GM12878 (cell line): ENCODE measurements around the gene SIT1. TPM values are rescaled to one million over a fixed set of nuclear protein-coding genes. Genes with fewer than 3 reads are reported as not detected.

ENCODE experiments used
- BCL11A ChIP-seq: IDR thresholded peaks from 2 replicates; pipeline ENCODE4 v1.6.1; 2011; ENCODE audit warnings: low read depth, low read length
- BHLHE40 ChIP-seq, 2 experiments: fragments of 450-650 bp in 1 of 2; IDR thresholded peaks; 2 replicates each; pipeline ENCODE4 v1.6.1; 2011 to 2017; ENCODE audit warnings: low read depth in 2 of 2, borderline replicate concordance in 1 of 2, improper control_type of control experiment in 1 of 2, low read length in 1 of 2, mild to moderate bottlenecking in 1 of 2
- BMI1 ChIP-seq: fragments of 450-650 bp; IDR thresholded peaks from 2 replicates; pipeline ENCODE4 v1.6.1; 2016; ENCODE audit warnings: mild to moderate bottlenecking, moderate library complexity, borderline replicate concordance
- CREB1 ChIP-seq: IDR thresholded peaks from 2 replicates; pipeline ENCODE4 v1.6.1; 2012; ENCODE audit warnings: low read depth, mild to moderate bottlenecking, inconsistent platforms
- HDGF ChIP-seq: fragments of 450-650 bp; IDR thresholded peaks from 2 replicates; pipeline ENCODE4 v1.6.1; 2016; ENCODE audit warnings: antibody characterized with exemption
- KLF5 ChIP-seq: fragments of 450-650 bp; IDR thresholded peaks from 2 replicates; pipeline ENCODE4 v1.6.1; 2014; ENCODE audit warnings: mild to moderate bottlenecking; ENCODE audit not compliant: partially characterized antibody
- NFYB ChIP-seq: IDR thresholded peaks from 2 replicates; pipeline ENCODE4 v1.6.1; 2011; ENCODE audit warnings: low read depth, mild to moderate bottlenecking, low read length, improper control_type of control experiment, moderate library complexity; ENCODE audit not compliant: insufficient read depth
- NR2C1 ChIP-seq: fragments of 450-650 bp; IDR thresholded peaks from 2 replicates; pipeline ENCODE4 v1.6.1; 2017; ENCODE audit warnings: antibody characterized with exemption, mild to moderate bottlenecking, moderate library complexity
- PAX5 ChIP-seq: IDR thresholded peaks from 2 replicates; pipeline ENCODE4 v1.6.1; 2011; ENCODE audit warnings: low read depth, low read length, borderline replicate concordance
- PBX3 ChIP-seq: IDR thresholded peaks from 2 replicates; pipeline ENCODE4 v1.6.1; 2011; ENCODE audit warnings: mild to moderate bottlenecking, low read depth, low read length, moderate library complexity; ENCODE audit not compliant: insufficient replicate concordance
- POLR2A ChIP-seq: IDR thresholded peaks from 2 replicates; pipeline ENCODE4 v1.6.1; 2011; ENCODE audit warnings: low read depth, mild to moderate bottlenecking, low read length
- POU2F2 ChIP-seq: IDR thresholded peaks from 3 replicates; pipeline ENCODE4 v1.6.1; 2011; ENCODE audit warnings: low read depth, mild to moderate bottlenecking, low read length, borderline replicate concordance
- RAD21 ChIP-seq: IDR thresholded peaks from 2 replicates; pipeline ENCODE4 v1.6.1; 2011; ENCODE audit warnings: mild to moderate bottlenecking, low read depth, low read length, moderate library complexity; ENCODE audit not compliant: insufficient read depth
- RELA ChIP-seq: fragments of 450-650 bp; IDR thresholded peaks from 2 replicates; pipeline ENCODE4 v1.8.0; 2014; ENCODE audit warnings: borderline replicate concordance; ENCODE audit not compliant: partially characterized antibody
- SMAD1 ChIP-seq: fragments of 450-650 bp; IDR thresholded peaks from 2 replicates; pipeline ENCODE4 v1.6.1; 2018; ENCODE audit warnings: mild to moderate bottlenecking, low read depth; ENCODE audit not compliant: partially characterized antibody
- SMARCA5 ChIP-seq: fragments of 450-650 bp; IDR thresholded peaks from 2 replicates; pipeline ENCODE4 v1.6.1; 2017; ENCODE audit warnings: mild to moderate bottlenecking
- SMC3 ChIP-seq: IDR thresholded peaks from 2 replicates; pipeline ENCODE4 v1.6.1; 2011; ENCODE audit warnings: low read length, improper control_type of control experiment, borderline replicate concordance
- SP1 ChIP-seq: IDR thresholded peaks from one replicate; pipeline ENCODE4 v1.6.1; 2011; ENCODE audit warnings: low read depth, low read length
- SREBF2 ChIP-seq: IDR thresholded peaks from 2 replicates; pipeline ENCODE4 v1.6.1; 2012; ENCODE audit warnings: mild to moderate bottlenecking, low read length
- SUPT20H ChIP-seq: IDR thresholded peaks from 2 replicates; pipeline ENCODE4 v1.6.1; 2011; ENCODE audit warnings: low read depth, mild to moderate bottlenecking, low read length, moderate library complexity, borderline replicate concordance; ENCODE audit not compliant: control insufficient read depth
- TBL1XR1 ChIP-seq: IDR thresholded peaks from 2 replicates; pipeline ENCODE4 v1.6.1; 2012; ENCODE audit warnings: low read depth, low read length, improper control_type of control experiment
- TCF3 ChIP-seq: IDR thresholded peaks from 2 replicates; pipeline ENCODE4 v1.6.1; 2012; ENCODE audit warnings: low read depth, mild to moderate bottlenecking, low read length, borderline replicate concordance; ENCODE audit not compliant: insufficient read depth
- WRNIP1 ChIP-seq: IDR thresholded peaks from 2 replicates; pipeline ENCODE4 v1.6.1; 2011; ENCODE audit warnings: low read depth, low read length, improper control_type of control experiment, borderline replicate concordance
- ZBED1 ChIP-seq: IDR thresholded peaks from 2 replicates; pipeline ENCODE4 v1.6.1; 2016; ENCODE audit warnings: borderline replicate concordance
- ZNF274 ChIP-seq: IDR thresholded peaks from one replicate; pipeline ENCODE4 v1.8.0; 2011; ENCODE audit not compliant: insufficient read length, insufficient read depth
- ZNF384 ChIP-seq: IDR thresholded peaks from 2 replicates; pipeline ENCODE4 v1.6.1; 2012; ENCODE audit warnings: low read depth, mild to moderate bottlenecking, low read length, improper control_type of control experiment, borderline replicate concordance
- polyA plus RNA-seq, 11 experiments: library from polyadenylated mRNA; depleted of rRNA in 4 of 11; unstranded in 6 of 11; stranded (reverse) in 5 of 11; fragments of >200 nt; fragmentation: Nextera tagmentation in 4 of 11; fragmentation: Illumina TruSeq in 1 of 11; extraction: Ambion mirVana in 4 of 11; extraction: Trizol in 1 of 11; gene quantifications; 1 replicate in 1 of 11; 2 replicates in 10 of 11; pipeline versions ENCODE4 v1.2.1 to v1.2.3, GENCODE V29; 2011 to 2016; ENCODE audit warnings: inconsistent platforms in 2 of 11, missing spikeins in 2 of 11, low read depth in 1 of 11
- total RNA-seq, 4 experiments: library from RNA; depleted of rRNA in 3 of 4; stranded (reverse); fragments of >200 nt in 3 of 4; fragmentation: Illumina TruSeq in 1 of 4; extraction: Trizol in 1 of 4; gene quantifications; 2 replicates each; pipeline versions ENCODE4 v1.2.1 to v1.2.3, GENCODE V29; 2013 to 2021
- TF ChIP-seq, protein P1 (sequence below): fragments of 450-650 bp; conservative IDR thresholded peaks from 2 replicates; pipeline ENCODE4 v1.6.1; 2017; ENCODE audit warnings: mild to moderate bottlenecking, moderate library complexity
- TF ChIP-seq, protein P2 (sequence below): fragments of 450-650 bp; IDR thresholded peaks from 2 replicates; pipeline ENCODE4 v1.6.1; 2017; ENCODE audit warnings: mild to moderate bottlenecking

The SIT1 gene
- total and polyA plus RNA-seq, 10 of the 15 experiments (the other 5 are each of a cell fraction or from before 2014, with no cell fraction given), result 0.97 to 137 (median 59.7) TPM

DNA sequence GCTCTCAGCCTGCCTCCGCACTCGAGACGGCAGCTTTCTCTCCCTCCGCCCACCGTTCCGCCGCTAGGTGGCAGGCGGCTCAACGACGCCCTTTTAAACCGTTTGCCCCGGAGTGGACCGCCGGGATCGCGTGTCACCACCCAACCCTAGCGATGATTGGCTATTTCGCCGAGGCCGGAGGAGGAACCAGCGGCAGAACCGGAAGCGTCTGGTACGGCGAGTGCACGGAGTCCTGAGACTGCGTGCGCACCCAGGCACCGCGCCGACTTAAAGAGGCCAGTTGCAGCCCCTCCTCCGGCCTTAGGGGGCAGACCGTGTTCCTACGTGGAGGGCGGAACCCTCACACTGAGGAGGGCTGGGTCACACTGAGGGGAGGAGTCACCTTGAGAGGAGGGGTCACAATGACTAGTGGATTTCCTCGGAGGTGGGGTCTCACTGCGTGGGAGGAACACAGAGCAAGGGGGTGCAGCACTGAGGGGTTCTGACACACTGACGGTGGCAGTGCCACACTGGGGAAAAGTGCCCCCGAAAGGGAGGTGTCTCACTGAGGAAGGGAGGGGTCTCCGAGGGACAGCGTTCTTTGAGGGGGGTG, 46.6 kb downstream of the SIT1 start (continued):
- peak; percentile 44 for TF ChIP-seq RELA
- TF ChIP-seq SMARCA5, result peak; percentile 68; the same call in 1 of the 2 replicates
- no peak for TF ChIP-seq TCF3
- TF ChIP-seq, protein P1, sequence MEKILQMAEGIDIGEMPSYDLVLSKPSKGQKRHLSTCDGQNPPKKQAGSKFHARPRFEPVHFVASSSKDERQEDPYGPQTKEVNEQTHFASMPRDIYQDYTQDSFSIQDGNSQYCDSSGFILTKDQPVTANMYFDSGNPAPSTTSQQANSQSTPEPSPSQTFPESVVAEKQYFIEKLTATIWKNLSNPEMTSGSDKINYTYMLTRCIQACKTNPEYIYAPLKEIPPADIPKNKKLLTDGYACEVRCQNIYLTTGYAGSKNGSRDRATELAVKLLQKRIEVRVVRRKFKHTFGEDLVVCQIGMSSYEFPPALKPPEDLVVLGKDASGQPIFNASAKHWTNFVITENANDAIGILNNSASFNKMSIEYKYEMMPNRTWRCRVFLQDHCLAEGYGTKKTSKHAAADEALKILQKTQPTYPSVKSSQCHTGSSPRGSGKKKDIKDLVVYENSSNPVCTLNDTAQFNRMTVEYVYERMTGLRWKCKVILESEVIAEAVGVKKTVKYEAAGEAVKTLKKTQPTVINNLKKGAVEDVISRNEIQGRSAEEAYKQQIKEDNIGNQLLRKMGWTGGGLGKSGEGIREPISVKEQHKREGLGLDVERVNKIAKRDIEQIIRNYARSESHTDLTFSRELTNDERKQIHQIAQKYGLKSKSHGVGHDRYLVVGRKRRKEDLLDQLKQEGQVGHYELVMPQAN, result 0 out of 2 replicates have a peak, but pooled peaks have one; percentile 22
- TF ChIP-seq PBX3, result peak; percentile 7
- TF ChIP-seq ZBED1, result no peak
- peak; percentile 76 for TF ChIP-seq RAD21
- TF ChIP-seq POLR2A, result peak; percentile 81
- TF ChIP-seq ZNF384, result no peak
- TF ChIP-seq NFYB, result peak; percentile 75
- peak; percentile 24; the same call in 1 of the 3 replicates for TF ChIP-seq POU2F2
- no peak for TF ChIP-seq WRNIP1
- TF ChIP-seq HDGF, result peak; percentile 98
- peak; percentile 79; the same call in 1 of the 2 replicates for TF ChIP-seq PAX5
- TF ChIP-seq, protein P2, sequence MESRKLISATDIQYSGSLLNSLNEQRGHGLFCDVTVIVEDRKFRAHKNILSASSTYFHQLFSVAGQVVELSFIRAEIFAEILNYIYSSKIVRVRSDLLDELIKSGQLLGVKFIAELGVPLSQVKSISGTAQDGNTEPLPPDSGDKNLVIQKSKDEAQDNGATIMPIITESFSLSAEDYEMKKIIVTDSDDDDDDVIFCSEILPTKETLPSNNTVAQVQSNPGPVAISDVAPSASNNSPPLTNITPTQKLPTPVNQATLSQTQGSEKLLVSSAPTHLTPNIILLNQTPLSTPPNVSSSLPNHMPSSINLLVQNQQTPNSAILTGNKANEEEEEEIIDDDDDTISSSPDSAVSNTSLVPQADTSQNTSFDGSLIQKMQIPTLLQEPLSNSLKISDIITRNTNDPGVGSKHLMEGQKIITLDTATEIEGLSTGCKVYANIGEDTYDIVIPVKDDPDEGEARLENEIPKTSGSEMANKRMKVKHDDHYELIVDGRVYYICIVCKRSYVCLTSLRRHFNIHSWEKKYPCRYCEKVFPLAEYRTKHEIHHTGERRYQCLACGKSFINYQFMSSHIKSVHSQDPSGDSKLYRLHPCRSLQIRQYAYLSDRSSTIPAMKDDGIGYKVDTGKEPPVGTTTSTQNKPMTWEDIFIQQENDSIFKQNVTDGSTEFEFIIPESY, result no peak
- no peak for TF ChIP-seq BCL11A
- TF ChIP-seq ZNF274, result no peak
- no peak for TF ChIP-seq BMI1
- peak; percentile 32 to 70; a peak in 3 of 4 replicates for TF ChIP-seq BHLHE40 (IDR thresholded peaks at IDR 0.05; ENCODE audit: borderline replicate concordance in 1 of 2, low read depth in 2 of 2, low read length in 1 of 2)
- TF ChIP-seq TBL1XR1, result peak; percentile 10; the same call in 1 of the 2 replicates
- TF ChIP-seq SP1, result peak; percentile 69
- TF ChIP-seq SUPT20H, result no peak
- TF ChIP-seq KLF5, result no peak
- no peak for TF ChIP-seq SREBF2
- no peak for TF ChIP-seq SMAD1
- TF ChIP-seq SMC3, result peak; percentile 66
- TF ChIP-seq NR2C1, result no peak
- peak; percentile 89 for TF ChIP-seq CREB1
